H9 (cell line): ENCODE results near the gene HORMAD1. TPM values are rescaled to one million over a fixed set of nuclear protein-coding genes. Genes with fewer than 3 reads are reported as not detected.

Experiments used
- DNase-seq: peaks from one replicate; pipeline ENCODE4 v3.0.0-alpha.2; 2017
- H2AFZ ChIP-seq: one replicate; pipeline ENCODE4 v1.6.1; 2013; ENCODE audit warnings: mild to moderate bottlenecking, low read length, control low read depth, moderate library complexity
- H2AK5ac ChIP-seq: 2 replicates; pipeline ENCODE4 v1.6.1; 2013; ENCODE audit warnings: low read length, control low read depth, mixed read lengths; ENCODE audit not compliant: insufficient read length
- H2BK120ac ChIP-seq: one replicate; pipeline ENCODE4 v1.6.1; 2013; ENCODE audit warnings: low read depth, mild to moderate bottlenecking, low read length, control low read depth, inconsistent platforms; ENCODE audit not compliant: poor library complexity, severe bottlenecking
- H2BK12ac ChIP-seq: 2 replicates; pipeline ENCODE4 v1.6.1; 2013; ENCODE audit warnings: low read length, control low read depth, mixed read lengths, low read depth; ENCODE audit not compliant: insufficient read length
- H2BK15ac ChIP-seq: 2 replicates; pipeline ENCODE4 v1.6.1; 2013; ENCODE audit warnings: low read depth, low read length, control low read depth
- H2BK20ac ChIP-seq: one replicate; pipeline ENCODE4 v1.6.1; 2013; ENCODE audit warnings: low read depth, mild to moderate bottlenecking, low read length, control low read depth, inconsistent platforms; ENCODE audit not compliant: poor library complexity, severe bottlenecking
- H2BK5ac ChIP-seq: 2 replicates; pipeline ENCODE4 v1.6.1; 2013; ENCODE audit warnings: low read length, control low read depth, mixed read lengths; ENCODE audit not compliant: insufficient read length
- H3K14ac ChIP-seq: 2 replicates; pipeline ENCODE4 v1.6.1; 2013; ENCODE audit warnings: low read length, control low read depth; ENCODE audit not compliant: insufficient read depth
- H3K18ac ChIP-seq: 2 replicates; pipeline ENCODE4 v1.6.1; 2013; ENCODE audit warnings: low read depth, mild to moderate bottlenecking, mixed read lengths, low read length, control low read depth; ENCODE audit not compliant: insufficient read length
- H3K23ac ChIP-seq: 2 replicates; pipeline ENCODE4 v1.6.1; 2013; ENCODE audit warnings: low read length, control low read depth, mixed read lengths, low read depth; ENCODE audit not compliant: insufficient read length
- H3K23me2 ChIP-seq: 2 replicates; pipeline ENCODE4 v1.6.1; 2013; ENCODE audit warnings: low read depth, mild to moderate bottlenecking, mixed read lengths, low read length, control low read depth; ENCODE audit not compliant: insufficient read length, poor library complexity, severe bottlenecking
- H3K27ac ChIP-seq: 2 replicates; pipeline ENCODE4 v1.5.1; 2013; ENCODE audit warnings: low read length, control low read depth, mixed read lengths, low read depth; ENCODE audit not compliant: insufficient read length
- H3K27me3 ChIP-seq: 2 replicates; pipeline ENCODE4 v1.6.1; 2013; ENCODE audit warnings: low read length, control low read depth, inconsistent platforms; ENCODE audit not compliant: insufficient read depth
- H3K4ac ChIP-seq: 2 replicates; pipeline ENCODE4 v1.6.1; 2013; ENCODE audit warnings: low read depth, mild to moderate bottlenecking, control low read depth, inconsistent platforms, low read length, moderate library complexity
- H3K4me1 ChIP-seq: 2 replicates; pipeline ENCODE4 v1.6.1; 2013; ENCODE audit warnings: low read length, control low read depth, inconsistent platforms; ENCODE audit not compliant: insufficient read depth
- H3K4me2 ChIP-seq: 2 replicates; pipeline ENCODE4 v1.6.1; 2013; ENCODE audit warnings: low read length, control low read depth, mixed read lengths; ENCODE audit not compliant: insufficient read length, insufficient read depth
- H3K56ac ChIP-seq: 2 replicates; pipeline ENCODE4 v1.6.1; 2013; ENCODE audit warnings: low read depth, mild to moderate bottlenecking, mixed read lengths, low read length, control low read depth; ENCODE audit not compliant: insufficient read length
- H3K79me1 ChIP-seq: 2 replicates; pipeline ENCODE4 v1.6.1; 2013; ENCODE audit warnings: low read depth, mild to moderate bottlenecking, moderate library complexity, low read length, control low read depth, inconsistent platforms; ENCODE audit not compliant: insufficient read depth, poor library complexity, severe bottlenecking
- H3K79me2 ChIP-seq: 2 replicates; pipeline ENCODE4 v1.6.1; 2013; ENCODE audit warnings: low read length, control low read depth, inconsistent platforms; ENCODE audit not compliant: insufficient read depth
- H3K9ac ChIP-seq: 2 replicates; pipeline ENCODE4 v1.6.1; 2013; ENCODE audit warnings: low read length, control low read depth, mixed read lengths; ENCODE audit not compliant: insufficient read length; ENCODE audit errors: extremely low read depth
- H3K9me3 ChIP-seq: one replicate; pipeline ENCODE4 v1.6.1; 2013; ENCODE audit warnings: low read depth, low read length, inconsistent platforms; ENCODE audit not compliant: control insufficient read depth
- H3T11ph ChIP-seq: one replicate; pipeline ENCODE4 v1.6.1; 2013; ENCODE audit warnings: mild to moderate bottlenecking, low read length, control low read depth, inconsistent platforms
- H4K20me1 ChIP-seq: one replicate; pipeline ENCODE4 v1.6.1; 2013; ENCODE audit not compliant: control insufficient read depth, insufficient read length, insufficient read depth
- H4K5ac ChIP-seq: 2 replicates; pipeline ENCODE4 v1.6.1; 2013; ENCODE audit warnings: low read depth, mild to moderate bottlenecking, mixed read lengths, low read length, control low read depth; ENCODE audit not compliant: insufficient read length
- H4K8ac ChIP-seq: replicated peaks from 2 replicates; pipeline ENCODE4 v1.6.1; 2013; ENCODE audit warnings: low read length, control low read depth, mixed read lengths, low read depth; ENCODE audit not compliant: insufficient read length
- H4K91ac ChIP-seq: 2 replicates; pipeline ENCODE4 v1.6.1; 2013; ENCODE audit warnings: low read depth, mild to moderate bottlenecking, moderate library complexity, mixed read lengths, low read length, control low read depth; ENCODE audit not compliant: insufficient read length
- H3K27ac Mint-ChIP-seq, 3 experiments: 2 replicates in 2 of 3; 3 replicates in 1 of 3; pipeline ENCODE4 v1.8.0; 2020 to 2021; ENCODE audit warnings: mixed read lengths in 3 of 3, mild to moderate bottlenecking in 1 of 3, moderate library complexity in 1 of 3
- H3K27me3 Mint-ChIP-seq: 2 replicates; pipeline ENCODE4 v1.8.0; 2021; ENCODE audit warnings: low read depth, mild to moderate bottlenecking, moderate library complexity, mixed read lengths
- H3K36me3 Mint-ChIP-seq, 3 experiments: 2 replicates in 2 of 3; 3 replicates in 1 of 3; pipeline ENCODE4 v1.8.0; 2020 to 2021; ENCODE audit warnings: low read depth in 3 of 3, mixed read lengths in 3 of 3; ENCODE audit not compliant: insufficient read depth in 1 of 3
- H3K4me1 Mint-ChIP-seq, 2 experiments: 2 replicates each; pipeline ENCODE4 v1.8.0; 2020; ENCODE audit warnings: mixed read lengths in 2 of 2
- H3K4me3 Mint-ChIP-seq, 2 experiments: 2 replicates in 1 of 2; 3 replicates in 1 of 2; pipeline ENCODE4 v1.8.0; 2020 to 2021; ENCODE audit warnings: mild to moderate bottlenecking in 2 of 2, mixed read lengths in 2 of 2, moderate library complexity in 1 of 2
- H3K9me3 Mint-ChIP-seq, 2 experiments: 2 replicates in 1 of 2; 3 replicates in 1 of 2; pipeline ENCODE4 v1.8.0; 2020; ENCODE audit warnings: mild to moderate bottlenecking in 2 of 2, mixed read lengths in 2 of 2, moderate library complexity in 1 of 2
- CTCF ChIP-seq: fragments of 200-600 bp; sonication (generic); conservative IDR thresholded peaks from 3 replicates; pipeline ENCODE4 v1.8.0; 2021; ENCODE audit warnings: antibody characterized with exemption, mild to moderate bottlenecking
- WGBS: extraction: QIAGEN DNeasy Blood & Tissue Kit; methylation state at CpG from one replicate; pipeline ENCODE4 v1.1.7; 2013; ENCODE audit warnings: missing lambda C conversion rate, low lambda C conversion rate, mixed read lengths; ENCODE audit not compliant: insufficient read length; ENCODE audit errors: extremely low coverage; 5-methylcytosine and 5-hydroxymethylcytosine counted together
- total RNA-seq: library from RNA; stranded (reverse); gene quantifications from 2 replicates; pipeline ENCODE4 v1.2.1, GENCODE V29; 2021

HORMAD1 gene
- total RNA-seq, 1 experiment from 2014 or later = not detected

GRCh38 chr1:150708595-150708994, 12.1 kb downstream of the HORMAD1 start:
- no peak overlapping the region for H3K27ac Mint-ChIP-seq
- no peaks in the 10 kb centered on the region for H3K27me3 Mint-ChIP-seq
- WGBS = no CpG with 5 or more reads among the region's 2 CpGs
- Histone ChIP-seq H3K23me2 (no peaks in the 10 kb centered on the region), H3K79me2 (no peaks in the 10 kb centered on the region), H3K27ac (no peak overlapping the region), H4K8ac (no peak overlapping the region), H3K27me3 (no peaks in the 10 kb centered on the region), H2BK12ac (no peak overlapping the region), H2AK5ac (no peak overlapping the region), H3K4ac (no peak overlapping the region), H3K23ac (no peak overlapping the region), H3T11ph (no peak overlapping the region), H3K4me1 (no peaks in the 10 kb centered on the region; the same call in 1 of the 2 replicates), H3K9ac (no peak overlapping the region), H2AFZ (no peak overlapping the region), H3K9me3 (no peaks in the 10 kb centered on the region), H2BK15ac (no peak overlapping the region), H4K91ac (no peak overlapping the region), H2BK5ac (no peak overlapping the region), H3K4me2 (no peak overlapping the region), H4K20me1 (no peaks in the 10 kb centered on the region), H3K79me1 (no peaks in the 10 kb centered on the region), H4K5ac (no peak overlapping the region), H2BK20ac (no peak overlapping the region), H3K18ac (no peak overlapping the region), H2BK120ac (no peak overlapping the region), H3K14ac (no peak overlapping the region), H3K56ac (no peak overlapping the region)
- peaks cover 5 to 7% of the 10 kb centered on the region in 2 experiments for H3K4me1 Mint-ChIP-seq
- DNase-seq = no peak
- TF ChIP-seq CTCF = no peak
- H3K9me3 Mint-ChIP-seq = no peaks in the 10 kb centered on the region
- no peaks in the 10 kb centered on the region for H3K36me3 Mint-ChIP-seq
- H3K4me3 Mint-ChIP-seq = no peak overlapping the region
